ENCODE data around the gene C20orf204.

DNA sequence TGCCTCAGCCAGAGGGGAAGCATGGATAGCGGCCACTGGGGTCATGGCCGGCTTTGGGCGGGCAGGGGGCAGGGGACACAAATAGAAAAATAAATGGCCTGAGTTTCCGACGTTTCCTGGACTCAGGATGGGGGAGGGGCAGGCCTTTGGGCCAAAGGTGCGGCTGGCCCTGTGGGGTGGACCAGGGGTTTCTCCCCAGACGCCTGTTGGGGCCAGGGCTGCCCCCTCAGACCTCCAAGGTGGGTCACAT, 20.6 kb downstream of the C20orf204 start:
- TF ChIP-seq, protein P1, sequence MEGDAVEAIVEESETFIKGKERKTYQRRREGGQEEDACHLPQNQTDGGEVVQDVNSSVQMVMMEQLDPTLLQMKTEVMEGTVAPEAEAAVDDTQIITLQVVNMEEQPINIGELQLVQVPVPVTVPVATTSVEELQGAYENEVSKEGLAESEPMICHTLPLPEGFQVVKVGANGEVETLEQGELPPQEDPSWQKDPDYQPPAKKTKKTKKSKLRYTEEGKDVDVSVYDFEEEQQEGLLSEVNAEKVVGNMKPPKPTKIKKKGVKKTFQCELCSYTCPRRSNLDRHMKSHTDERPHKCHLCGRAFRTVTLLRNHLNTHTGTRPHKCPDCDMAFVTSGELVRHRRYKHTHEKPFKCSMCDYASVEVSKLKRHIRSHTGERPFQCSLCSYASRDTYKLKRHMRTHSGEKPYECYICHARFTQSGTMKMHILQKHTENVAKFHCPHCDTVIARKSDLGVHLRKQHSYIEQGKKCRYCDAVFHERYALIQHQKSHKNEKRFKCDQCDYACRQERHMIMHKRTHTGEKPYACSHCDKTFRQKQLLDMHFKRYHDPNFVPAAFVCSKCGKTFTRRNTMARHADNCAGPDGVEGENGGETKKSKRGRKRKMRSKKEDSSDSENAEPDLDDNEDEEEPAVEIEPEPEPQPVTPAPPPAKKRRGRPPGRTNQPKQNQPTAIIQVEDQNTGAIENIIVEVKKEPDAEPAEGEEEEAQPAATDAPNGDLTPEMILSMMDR (IDR thresholded peaks at IDR 0.05): no peak
- no peak for TF ChIP-seq POLR2AphosphoS5 (IDR thresholded peaks at IDR 0.05)

All from esophagus muscularis mucosa (tissue), 3 donors.